ENCODE results near the gene TYR.
"Not testable (repeated sequence)": the region's sequence is repeated elsewhere in the genome, so short reads cannot be mapped to it uniquely, and the experiment has no call there.

- not testable (repeated sequence) for TF ChIP-seq CTCF (IDR thresholded peaks at IDR 0.05; ENCODE audit: low read depth, low read length, missing input control); MAX (IDR thresholded peaks at IDR 0.05); RXRA (IDR thresholded peaks at IDR 0.05); SP1 (IDR thresholded peaks at IDR 0.05); YY1 (IDR thresholded peaks at IDR 0.05); TAF1 (conservative IDR thresholded peaks at IDR 0.05); ZBTB33 (IDR thresholded peaks at IDR 0.05)
- TF ChIP-seq, protein P1, sequence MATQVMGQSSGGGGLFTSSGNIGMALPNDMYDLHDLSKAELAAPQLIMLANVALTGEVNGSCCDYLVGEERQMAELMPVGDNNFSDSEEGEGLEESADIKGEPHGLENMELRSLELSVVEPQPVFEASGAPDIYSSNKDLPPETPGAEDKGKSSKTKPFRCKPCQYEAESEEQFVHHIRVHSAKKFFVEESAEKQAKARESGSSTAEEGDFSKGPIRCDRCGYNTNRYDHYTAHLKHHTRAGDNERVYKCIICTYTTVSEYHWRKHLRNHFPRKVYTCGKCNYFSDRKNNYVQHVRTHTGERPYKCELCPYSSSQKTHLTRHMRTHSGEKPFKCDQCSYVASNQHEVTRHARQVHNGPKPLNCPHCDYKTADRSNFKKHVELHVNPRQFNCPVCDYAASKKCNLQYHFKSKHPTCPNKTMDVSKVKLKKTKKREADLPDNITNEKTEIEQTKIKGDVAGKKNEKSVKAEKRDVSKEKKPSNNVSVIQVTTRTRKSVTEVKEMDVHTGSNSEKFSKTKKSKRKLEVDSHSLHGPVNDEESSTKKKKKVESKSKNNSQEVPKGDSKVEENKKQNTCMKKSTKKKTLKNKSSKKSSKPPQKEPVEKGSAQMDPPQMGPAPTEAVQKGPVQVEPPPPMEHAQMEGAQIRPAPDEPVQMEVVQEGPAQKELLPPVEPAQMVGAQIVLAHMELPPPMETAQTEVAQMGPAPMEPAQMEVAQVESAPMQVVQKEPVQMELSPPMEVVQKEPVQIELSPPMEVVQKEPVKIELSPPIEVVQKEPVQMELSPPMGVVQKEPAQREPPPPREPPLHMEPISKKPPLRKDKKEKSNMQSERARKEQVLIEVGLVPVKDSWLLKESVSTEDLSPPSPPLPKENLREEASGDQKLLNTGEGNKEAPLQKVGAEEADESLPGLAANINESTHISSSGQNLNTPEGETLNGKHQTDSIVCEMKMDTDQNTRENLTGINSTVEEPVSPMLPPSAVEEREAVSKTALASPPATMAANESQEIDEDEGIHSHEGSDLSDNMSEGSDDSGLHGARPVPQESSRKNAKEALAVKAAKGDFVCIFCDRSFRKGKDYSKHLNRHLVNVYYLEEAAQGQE (IDR thresholded peaks at IDR 0.05): not testable (repeated sequence)
Observed at GRCh38 chr11:89272540-89273088, 94.9 kb downstream of the TYR start.
